ENCODE measurements around the gene P2RX6. TPM values are rescaled to one million over a fixed set of nuclear protein-coding genes. Genes with fewer than 3 reads are reported as not detected.

The P2RX6 gene
- total and polyA plus RNA-seq, 9 of the 15 experiments (the other 6 are each of a cell fraction or from before 2014, with no cell fraction given), result 0.01 to 3.9 (median 1.5) TPM; not detected in 1

- TF ChIP-seq, protein P1, sequence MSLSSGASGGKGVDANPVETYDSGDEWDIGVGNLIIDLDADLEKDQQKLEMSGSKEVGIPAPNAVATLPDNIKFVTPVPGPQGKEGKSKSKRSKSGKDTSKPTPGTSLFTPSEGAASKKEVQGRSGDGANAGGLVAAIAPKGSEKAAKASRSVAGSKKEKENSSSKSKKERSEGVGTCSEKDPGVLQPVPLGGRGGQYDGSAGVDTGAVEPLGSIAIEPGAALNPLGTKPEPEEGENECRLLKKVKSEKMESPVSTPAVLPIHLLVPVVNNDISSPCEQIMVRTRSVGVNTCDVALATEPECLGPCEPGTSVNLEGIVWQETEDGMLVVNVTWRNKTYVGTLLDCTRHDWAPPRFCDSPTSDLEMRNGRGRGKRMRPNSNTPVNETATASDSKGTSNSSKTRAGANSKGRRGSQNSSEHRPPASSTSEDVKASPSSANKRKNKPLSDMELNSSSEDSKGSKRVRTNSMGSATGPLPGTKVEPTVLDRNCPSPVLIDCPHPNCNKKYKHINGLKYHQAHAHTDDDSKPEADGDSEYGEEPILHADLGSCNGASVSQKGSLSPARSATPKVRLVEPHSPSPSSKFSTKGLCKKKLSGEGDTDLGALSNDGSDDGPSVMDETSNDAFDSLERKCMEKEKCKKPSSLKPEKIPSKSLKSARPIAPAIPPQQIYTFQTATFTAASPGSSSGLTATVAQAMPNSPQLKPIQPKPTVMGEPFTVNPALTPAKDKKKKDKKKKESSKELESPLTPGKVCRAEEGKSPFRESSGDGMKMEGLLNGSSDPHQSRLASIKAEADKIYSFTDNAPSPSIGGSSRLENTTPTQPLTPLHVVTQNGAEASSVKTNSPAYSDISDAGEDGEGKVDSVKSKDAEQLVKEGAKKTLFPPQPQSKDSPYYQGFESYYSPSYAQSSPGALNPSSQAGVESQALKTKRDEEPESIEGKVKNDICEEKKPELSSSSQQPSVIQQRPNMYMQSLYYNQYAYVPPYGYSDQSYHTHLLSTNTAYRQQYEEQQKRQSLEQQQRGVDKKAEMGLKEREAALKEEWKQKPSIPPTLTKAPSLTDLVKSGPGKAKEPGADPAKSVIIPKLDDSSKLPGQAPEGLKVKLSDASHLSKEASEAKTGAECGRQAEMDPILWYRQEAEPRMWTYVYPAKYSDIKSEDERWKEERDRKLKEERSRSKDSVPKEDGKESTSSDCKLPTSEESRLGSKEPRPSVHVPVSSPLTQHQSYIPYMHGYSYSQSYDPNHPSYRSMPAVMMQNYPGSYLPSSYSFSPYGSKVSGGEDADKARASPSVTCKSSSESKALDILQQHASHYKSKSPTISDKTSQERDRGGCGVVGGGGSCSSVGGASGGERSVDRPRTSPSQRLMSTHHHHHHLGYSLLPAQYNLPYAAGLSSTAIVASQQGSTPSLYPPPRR (CRISPR knock-in tag; IDR thresholded peaks at IDR 0.05; ENCODE audit: borderline replicate concordance), result no peak
- TF ChIP-seq ZBTB33 (CRISPR knock-in tag; IDR thresholded peaks at IDR 0.05) (no peak), ZNF165 (CRISPR knock-in tag; IDR thresholded peaks at IDR 0.05; ENCODE audit: borderline replicate concordance) (0 out of 2 replicates have a peak, but pooled peaks have one; percentile 17), FOXP1 (CRISPR knock-in tag; IDR thresholded peaks at IDR 0.05) (no peak), CBX5 (IDR thresholded peaks at IDR 0.05; ENCODE audit: borderline replicate concordance, low read depth) (no peak), ZNF717 (CRISPR knock-in tag; IDR thresholded peaks at IDR 0.05) (no peak), NCOA1 (IDR thresholded peaks at IDR 0.05; ENCODE audit: low read depth) (no peak), NFATC3 (IDR thresholded peaks at IDR 0.05) (no peak), BRCA1 (IDR thresholded peaks at IDR 0.05) (no peak), BRCA1 (CRISPR knock-in tag; IDR thresholded peaks at IDR 0.05) (no peak), POLR2A (conservative IDR thresholded peaks at IDR 0.05) (no peak), MBD2 (IDR thresholded peaks at IDR 0.05; ENCODE audit: borderline replicate concordance, low read depth) (no peak), RFX5 (IDR thresholded peaks at IDR 0.05; ENCODE audit: low read depth, low read length) (no peak), KAT2B (IDR thresholded peaks at IDR 0.05; ENCODE audit: low read depth, low read length) (no peak), RBM39 (optimal IDR thresholded peaks at IDR 0.05; ENCODE audit: low read depth, low read length) (no peak), SMARCC2 (IDR thresholded peaks at IDR 0.05; ENCODE audit: low read depth) (no peak), ZBTB17 (CRISPR knock-in tag; IDR thresholded peaks at IDR 0.05) (no peak), BCL6 (CRISPR knock-in tag; IDR thresholded peaks at IDR 0.05) (no peak), NCOA4 (IDR thresholded peaks at IDR 0.05; ENCODE audit: partially characterized antibody) (no peak), ZNF263 (CRISPR knock-in tag; IDR thresholded peaks at IDR 0.05; ENCODE audit: borderline replicate concordance) (no peak), HLTF (IDR thresholded peaks at IDR 0.05) (no peak), MECOM (CRISPR knock-in tag; IDR thresholded peaks at IDR 0.05) (no peak), ARNT (IDR thresholded peaks at IDR 0.05) (no peak), HOXB6 (CRISPR knock-in tag; IDR thresholded peaks at IDR 0.05; ENCODE audit: borderline replicate concordance) (no peak)
- TF ChIP-seq, protein P2, sequence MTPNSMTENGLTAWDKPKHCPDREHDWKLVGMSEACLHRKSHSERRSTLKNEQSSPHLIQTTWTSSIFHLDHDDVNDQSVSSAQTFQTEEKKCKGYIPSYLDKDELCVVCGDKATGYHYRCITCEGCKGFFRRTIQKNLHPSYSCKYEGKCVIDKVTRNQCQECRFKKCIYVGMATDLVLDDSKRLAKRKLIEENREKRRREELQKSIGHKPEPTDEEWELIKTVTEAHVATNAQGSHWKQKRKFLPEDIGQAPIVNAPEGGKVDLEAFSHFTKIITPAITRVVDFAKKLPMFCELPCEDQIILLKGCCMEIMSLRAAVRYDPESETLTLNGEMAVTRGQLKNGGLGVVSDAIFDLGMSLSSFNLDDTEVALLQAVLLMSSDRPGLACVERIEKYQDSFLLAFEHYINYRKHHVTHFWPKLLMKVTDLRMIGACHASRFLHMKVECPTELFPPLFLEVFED (CRISPR knock-in tag; conservative IDR thresholded peaks at IDR 0.05), result no peak
These were observed 5.1 kb upstream of the P2RX6 start (continued) for GRCh38 chr22:21009638-21010425.

Data from K562 (cell line).